Sigmoid colon (tissue), 3 donors: ENCODE results near the gene UMODL1.

Experiments
- CTCF ChIP-seq, 4 experiments: fragments of 450-650 bp in 3 of 4; fragments of 200-600 bp in 1 of 4; IDR thresholded peaks; one replicate each; pipeline ENCODE4 v1.5.1; 2016 to 2019; ENCODE audit warnings: antibody characterized with exemption in 4 of 4, mild to moderate bottlenecking in 3 of 4, moderate library complexity in 2 of 4
- POLR2A ChIP-seq, 2 donors: fragments of 450-650 bp; IDR thresholded peaks; one replicate each; pipeline ENCODE4 v1.6.1; 2016; ENCODE audit warnings: antibody characterized with exemption in 2 of 2, mild to moderate bottlenecking in 2 of 2, moderate library complexity in 2 of 2

- TF ChIP-seq CTCF (IDR thresholded peaks at IDR 0.05): no peak
- TF ChIP-seq POLR2A (IDR thresholded peaks at IDR 0.05): no peak
These were observed 2.5 kb upstream of the UMODL1 start for GRCh38 chr21:42068592-42068991.
